NT2/D1 (cell line): Measurements from ENCODE around the gene CAMK2G.

Source experiments
- DNase-seq: peaks from one replicate; pipeline ENCODE4 v3.0.0-alpha.2; 2011; ENCODE audit warnings: low read depth, low spot score
- H3K27me3 ChIP-seq: 2 replicates; pipeline ENCODE4 v1.6.0; 2011; ENCODE audit warnings: mild to moderate bottlenecking; ENCODE audit not compliant: insufficient read length, insufficient read depth
- H3K36me3 ChIP-seq: 2 replicates; pipeline ENCODE4 v1.6.1; 2011; ENCODE audit warnings: mild to moderate bottlenecking, low read length, mixed read lengths; ENCODE audit not compliant: insufficient read depth, insufficient read length
- H3K4me1 ChIP-seq: 2 replicates; pipeline ENCODE4 v1.5.1; 2011; ENCODE audit not compliant: insufficient read depth, insufficient read length
- H3K4me3 ChIP-seq: 2 replicates; pipeline ENCODE4 v1.5.1; 2011; ENCODE audit warnings: low read depth; ENCODE audit not compliant: insufficient read length
- H3K9ac ChIP-seq: 2 replicates; pipeline ENCODE4 v1.6.0; 2011; ENCODE audit warnings: low read depth; ENCODE audit not compliant: insufficient read length
- H3K9me3 ChIP-seq: 2 replicates; pipeline ENCODE4 v1.5.1; 2011; ENCODE audit warnings: mild to moderate bottlenecking, low read length; ENCODE audit not compliant: insufficient read depth
- SUZ12 ChIP-seq: IDR thresholded peaks from 2 replicates; pipeline ENCODE4 v1.6.1; 2011; ENCODE audit not compliant: insufficient read length, insufficient read depth; ENCODE audit errors: extremely low read depth
- YY1 ChIP-seq: IDR thresholded peaks from 2 replicates; pipeline ENCODE4 v1.6.1; 2011; ENCODE audit not compliant: insufficient read length, insufficient read depth
- ZNF274 ChIP-seq: IDR thresholded peaks from 2 replicates; pipeline ENCODE4 v1.6.1; 2011; ENCODE audit warnings: mild to moderate bottlenecking, low read depth, low read length

The CAMK2G gene

DNA sequence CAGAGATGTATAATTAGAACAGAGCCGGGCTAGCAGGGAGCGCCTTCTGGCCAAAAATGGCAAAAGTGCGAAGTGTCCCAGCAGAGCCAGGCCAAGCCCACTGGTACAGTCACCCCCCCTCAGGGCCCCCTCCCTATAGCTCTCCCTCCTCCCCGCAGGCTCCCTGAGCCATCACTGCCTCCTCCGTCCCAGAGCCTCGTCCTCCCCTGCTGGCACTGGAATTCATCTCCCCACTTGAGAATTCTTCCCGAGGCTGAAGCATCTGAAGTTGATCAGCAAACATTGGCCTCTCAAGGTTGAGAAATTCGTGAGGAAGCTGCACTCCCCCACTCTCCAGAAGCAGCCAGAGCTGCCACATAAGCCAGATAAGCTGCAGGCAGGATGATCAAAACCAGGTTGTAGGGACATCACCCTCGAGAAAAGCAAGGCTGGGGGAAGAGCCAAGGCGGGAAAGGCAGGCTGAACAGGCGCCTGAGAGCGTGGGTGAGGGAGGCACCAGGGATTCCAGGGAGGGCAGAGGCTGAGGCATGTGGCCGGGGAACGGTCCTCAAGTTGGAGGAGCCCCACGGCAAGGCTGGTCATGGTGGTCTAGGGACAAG is 23.4 kb downstream of the CAMK2G start:
- Histone ChIP-seq H3K4me1 (peaks cover 9% of the 10 kb centered on the region), H3K36me3 (peaks cover 68% of the 10 kb centered on the region), H3K4me3 (no peak overlapping the region), H3K9ac (peak overlapping the region; percentile 0), H3K27me3 (no peaks in the 10 kb centered on the region), H3K9me3 (no peaks in the 10 kb centered on the region)
- TF ChIP-seq YY1, result no peak
- TF ChIP-seq SUZ12, result no peak
- no peak for TF ChIP-seq ZNF274
- DNase-seq, result no peak

DNA sequence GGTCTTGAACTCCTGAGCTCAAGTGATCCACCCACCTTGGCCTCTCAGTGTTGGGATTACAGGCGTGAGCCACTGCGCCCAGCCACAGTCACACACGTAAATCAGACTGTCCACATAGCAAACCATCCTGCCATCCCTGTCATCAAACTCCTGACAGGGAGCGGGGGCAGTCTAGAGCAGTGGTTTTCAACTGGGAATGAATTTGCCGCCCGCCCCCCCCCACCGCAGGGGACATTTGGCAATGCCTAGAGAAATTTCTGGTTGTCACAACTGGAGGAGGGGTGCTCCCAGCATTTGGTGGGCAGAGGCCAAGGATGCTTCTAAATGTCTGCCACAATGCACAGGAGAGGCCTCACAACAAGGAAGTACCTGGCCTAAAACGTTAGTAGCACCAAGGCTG is 24.1 kb downstream of the CAMK2G start:
- Histone ChIP-seq H3K36me3 (peaks cover 69% of the 10 kb centered on the region), H3K9me3 (no peaks in the 10 kb centered on the region), H3K4me3 (no peak overlapping the region), H3K4me1 (peaks cover 9% of the 10 kb centered on the region), H3K27me3 (no peaks in the 10 kb centered on the region), H3K9ac (peak overlapping the region; percentile 18)
- TF ChIP-seq YY1 (no peak), ZNF274 (no peak), SUZ12 (no peak)
- no peak for DNase-seq

DNA sequence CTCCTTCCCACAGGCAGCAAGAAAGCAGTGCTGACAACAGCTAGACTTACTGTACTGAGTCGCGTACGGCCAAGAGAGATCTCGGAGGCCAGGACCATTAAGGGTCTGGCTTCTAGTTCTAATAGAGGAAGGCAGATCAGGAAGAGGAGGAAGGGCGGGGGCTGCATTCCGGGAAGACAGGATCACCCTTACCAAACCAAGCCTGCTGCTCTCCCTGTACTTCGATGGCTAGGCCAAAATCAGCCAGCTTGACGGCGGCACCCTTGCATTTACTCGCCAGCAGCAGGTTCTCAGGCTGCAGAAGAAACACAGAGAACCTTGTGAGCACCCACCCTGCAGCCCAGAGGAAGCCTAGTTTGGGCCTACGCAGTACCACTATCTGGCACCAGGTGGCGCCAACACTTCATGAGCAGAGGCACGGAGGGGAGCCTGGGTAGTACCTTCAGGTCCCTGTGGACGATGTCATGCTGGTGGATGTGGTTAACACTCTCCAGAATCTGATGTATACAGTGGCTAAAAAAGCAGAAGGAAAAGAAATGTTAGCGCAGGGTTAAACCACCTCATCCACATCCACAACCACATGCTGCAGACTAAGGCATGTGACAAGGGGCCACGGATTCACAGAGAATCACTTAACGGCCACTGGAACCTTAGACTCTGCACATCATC is 25.4 kb downstream of the CAMK2G start:
- no peaks in the 10 kb centered on the region for H3K27me3 ChIP-seq
- H3K9me3 ChIP-seq, result no peaks in the 10 kb centered on the region
- no peak overlapping the region for H3K9ac ChIP-seq
- DNase-seq, result peak; percentile 52
- H3K36me3 ChIP-seq, result peaks cover 67% of the 10 kb centered on the region
- no peak for TF ChIP-seq ZNF274
- no peak for TF ChIP-seq YY1
- no peak for TF ChIP-seq SUZ12
- H3K4me1 ChIP-seq, result peaks cover 9% of the 10 kb centered on the region
- H3K4me3 ChIP-seq, result no peak overlapping the region

DNA sequence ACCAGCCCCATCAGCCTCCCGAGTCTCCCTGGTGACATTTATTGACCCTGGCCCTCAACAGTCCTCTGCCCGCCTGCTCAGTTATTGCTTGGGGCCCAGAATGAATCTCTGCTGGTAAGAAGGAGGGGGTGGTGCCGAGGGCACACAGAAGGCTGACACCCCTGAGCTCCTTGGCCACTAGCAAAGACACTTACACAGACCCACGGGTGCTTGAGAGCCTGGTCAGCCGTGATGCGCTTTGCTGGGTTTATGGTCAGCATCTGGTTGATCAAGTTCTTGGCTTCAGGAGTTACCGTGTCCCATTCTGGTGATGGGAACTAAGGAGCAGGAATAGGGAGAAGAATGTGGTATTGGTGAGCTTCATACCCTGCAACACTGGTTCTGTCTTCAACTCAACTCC is 27.3 kb downstream of the CAMK2G start:
- Histone ChIP-seq H3K4me1 (peaks cover 9% of the 10 kb centered on the region), H3K27me3 (no peaks in the 10 kb centered on the region), H3K4me3 (no peak overlapping the region), H3K9ac (no peak overlapping the region), H3K36me3 (peaks cover 69% of the 10 kb centered on the region), H3K9me3 (no peaks in the 10 kb centered on the region)
- DNase-seq, result no peak
- TF ChIP-seq YY1 (no peak), ZNF274 (no peak), SUZ12 (no peak)

DNA sequence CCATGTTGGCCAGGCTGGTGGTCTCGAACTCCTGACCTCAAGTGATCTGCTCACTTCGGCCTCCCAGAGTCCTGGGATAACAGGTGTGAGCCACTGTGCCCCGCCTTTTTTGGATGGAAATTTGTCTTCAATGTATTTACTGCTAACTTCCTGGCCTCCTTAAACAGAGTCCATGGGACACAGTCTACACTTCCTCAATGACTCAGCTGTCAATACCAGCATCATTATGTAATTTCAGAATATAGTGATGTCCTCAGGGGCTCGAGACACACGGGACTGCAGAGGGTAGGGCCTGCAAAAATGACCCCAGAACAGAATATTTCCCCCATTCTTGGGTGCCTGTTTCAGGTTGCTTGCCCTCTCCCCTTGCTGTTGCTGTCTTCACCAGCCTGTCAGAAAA is 31.1 kb downstream of the CAMK2G start:
- Histone ChIP-seq H3K36me3 (peaks cover 82% of the 10 kb centered on the region), H3K9me3 (no peaks in the 10 kb centered on the region), H3K27me3 (no peaks in the 10 kb centered on the region), H3K9ac (no peak overlapping the region), H3K4me3 (no peak overlapping the region), H3K4me1 (no peaks in the 10 kb centered on the region)
- TF ChIP-seq ZNF274 (no peak), SUZ12 (no peak)
- no peak for DNase-seq

DNA sequence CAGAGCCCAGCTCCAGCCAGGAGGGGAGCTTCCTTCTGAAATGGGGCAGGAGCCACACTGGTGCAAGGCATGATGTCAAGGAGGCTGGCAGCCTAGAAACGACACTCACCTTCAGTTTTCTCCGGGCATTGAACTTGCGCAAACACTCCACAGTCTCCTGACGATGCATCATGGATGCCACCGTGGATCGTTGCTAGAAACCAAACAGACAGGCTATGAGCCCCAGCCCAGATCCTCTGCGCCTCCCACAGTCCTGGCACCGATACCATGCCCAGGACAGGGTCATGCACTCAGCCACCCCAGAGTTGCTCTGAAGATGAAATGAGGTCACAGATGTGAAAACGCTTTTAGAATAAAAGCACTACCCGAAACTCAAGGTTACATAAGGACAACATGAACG is 32.0 kb downstream of the CAMK2G start:
- DNase-seq, result no peak
- no peak overlapping the region for H3K4me3 ChIP-seq
- peaks cover 81% of the 10 kb centered on the region for H3K36me3 ChIP-seq

DNA sequence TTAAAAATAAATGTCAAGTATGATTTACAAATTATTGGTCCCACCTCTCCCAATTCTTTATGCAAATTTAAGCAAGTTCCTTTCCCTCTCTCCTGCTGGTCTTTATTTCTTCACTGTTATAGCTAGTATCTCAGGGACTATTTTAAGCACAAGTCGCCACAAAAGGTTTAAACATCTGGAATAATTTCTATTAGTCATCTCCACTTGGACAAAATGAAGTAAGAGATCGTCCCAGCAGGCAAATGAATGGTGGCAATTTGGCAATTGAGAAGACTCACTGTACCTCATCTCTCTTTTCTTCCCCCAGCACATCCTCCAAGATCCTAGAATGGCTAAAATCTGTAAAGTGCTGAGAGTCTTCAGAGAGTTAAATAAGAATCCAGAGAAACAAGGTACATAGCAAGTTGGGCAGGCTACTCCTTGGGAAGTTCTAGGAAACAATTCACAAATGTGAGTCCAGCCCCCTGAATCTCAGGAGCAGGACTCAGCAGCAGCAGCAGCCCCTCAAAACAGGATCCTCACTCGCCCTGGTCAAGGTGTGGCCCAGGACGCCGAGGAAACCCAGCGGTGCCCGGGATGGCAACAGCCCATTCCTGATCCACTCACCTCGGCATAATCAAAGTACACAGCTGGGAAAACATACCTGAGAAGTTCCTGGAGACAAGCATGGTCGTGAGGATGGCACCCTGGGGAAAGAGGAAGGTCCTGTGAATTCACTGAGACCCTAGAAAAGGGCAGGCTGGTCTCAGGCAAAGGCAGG is 32.6 kb downstream of the CAMK2G start:
- Histone ChIP-seq H3K4me3 (no peak overlapping the region), H3K27me3 (no peaks in the 10 kb centered on the region), H3K9ac (no peak overlapping the region), H3K36me3 (peaks cover 76% of the 10 kb centered on the region), H3K4me1 (no peaks in the 10 kb centered on the region), H3K9me3 (no peaks in the 10 kb centered on the region)
- DNase-seq, result no peak
- TF ChIP-seq SUZ12 (no peak), ZNF274 (no peak), YY1 (no peak)

More for the DNA sequence above, 32.0 kb downstream of the CAMK2G start:
- Histone ChIP-seq H3K4me1 (no peaks in the 10 kb centered on the region), H3K9me3 (no peaks in the 10 kb centered on the region), H3K27me3 (no peaks in the 10 kb centered on the region), H3K9ac (no peak overlapping the region)
- TF ChIP-seq SUZ12, result no peak
- no peak for TF ChIP-seq YY1
- no peak for TF ChIP-seq ZNF274
